Transverse colon (tissue), 4 donors: ENCODE results near the gene COL4A1. TPM values are rescaled to one million over a fixed set of nuclear protein-coding genes. Genes with fewer than 3 reads are reported as not detected.

Source experiments
- DNase-seq: peaks from one replicate; pipeline ENCODE4 v3.0.0-alpha.2; 2019
- H3K27ac ChIP-seq, 4 donors: fragments of 200-600 bp; sonication (generic); 2 replicates each; pipeline ENCODE4 v1.5.1; 2016 to 2018; ENCODE audit warnings: inconsistent platforms in 4 of 4
- H3K27me3 ChIP-seq: fragments of 200-600 bp; sonication (generic); 2 replicates; pipeline ENCODE4 v1.5.1; 2017; ENCODE audit warnings: inconsistent platforms
- H3K36me3 ChIP-seq, 4 donors: fragments of 200-600 bp; sonication (generic); 2 replicates each; pipeline ENCODE4 v1.5.1; 2017 to 2019; ENCODE audit warnings: inconsistent platforms in 4 of 4
- H3K4me1 ChIP-seq, 4 donors: fragments of 200-600 bp; sonication (generic); 2 replicates each; pipeline ENCODE4 v1.5.1; 2017 to 2020; ENCODE audit warnings: inconsistent platforms in 4 of 4
- H3K4me3 ChIP-seq, 4 donors: fragments of 200-600 bp; sonication (generic); 1 replicate in 1 of 4; 2 replicates in 3 of 4; pipeline versions ENCODE4 v1.5.1 to v1.6.1; 2017 to 2019; ENCODE audit warnings: inconsistent platforms in 4 of 4
- H3K9me3 ChIP-seq, 2 donors: fragments of 200-600 bp; sonication (generic); 2 replicates each; pipeline ENCODE4 v1.5.1; 2017 to 2019; ENCODE audit warnings: inconsistent platforms in 2 of 2
- CTCF ChIP-seq, 5 experiments: fragments of 200-600 bp in 3 of 5; fragments of 450-650 bp in 2 of 5; sonication (generic) in 3 of 5; IDR thresholded peaks; 1 replicate in 2 of 5; 2 replicates in 3 of 5; pipeline ENCODE4 v1.5.1; 2016 to 2017; ENCODE audit warnings: antibody characterized with exemption in 5 of 5, inconsistent platforms in 3 of 5, mild to moderate bottlenecking in 2 of 5, moderate library complexity in 1 of 5
- EP300 ChIP-seq: sonication (generic); formaldehyde crosslinking; IDR thresholded peaks from one replicate; pipeline ENCODE4 v1.6.1; 2017; ENCODE audit warnings: antibody characterized with exemption, low read depth
- POLR2A ChIP-seq: fragments of 450-650 bp; IDR thresholded peaks from one replicate; pipeline ENCODE4 v1.6.1; 2016; ENCODE audit warnings: antibody characterized with exemption, mild to moderate bottlenecking, moderate library complexity
- POLR2AphosphoS5 ChIP-seq, 3 donors: sonication (generic); formaldehyde crosslinking; IDR thresholded peaks; one replicate each; pipeline ENCODE4 v1.6.1; 2016; ENCODE audit warnings: antibody characterized with exemption in 3 of 3
- WGBS, 2 donors: methylation state at CpG; one replicate each; pipeline ENCODE4 v1.1.5; 2018; ENCODE audit warnings: low coverage in 1 of 2; 5-methylcytosine and 5-hydroxymethylcytosine counted together
- in situ Hi-C, 4 donors: fragments of 200-750 bp; cut with MboI; loops; one replicate each; pipeline versions ENCODE4 v1.15.0 to v1.15.1; 2017; ENCODE audit warnings: low sequenced_read_pairs in 3 of 4, low pct_ligation_motif_present in 1 of 4, low pct_unique_long_range_greater_than_20kb in 1 of 4
- intact Hi-C: fragments of 100-400 bp; cut with DNase I; formaldehyde crosslinking; loops from one replicate; pipeline ENCODE4 v1.15.1; 2023; ENCODE audit warnings: low total_unique reads
- total RNA-seq, 4 donors: library from RNA; depleted of rRNA; stranded (reverse); fragments of >200 nt; gene quantifications; one replicate each; pipeline ENCODE4 v1.1.0, GENCODE V29; 2016

Gene COL4A1
- total RNA-seq, 4 donors from 2014 or later = 46.4 to 180 (median 99.2) TPM

GRCh38 chr13:110166598-110166997, 140.4 kb downstream of the COL4A1 start:
- Histone ChIP-seq H3K9me3 (no peaks in the 10 kb centered on the region), H3K27me3 (no peaks in the 10 kb centered on the region), H3K36me3 (peaks cover 0 to 6% (median 0%) of the 10 kb centered on the region in 4 donors), H3K4me1 (peaks cover 0 to 3% (median 0%) of the 10 kb centered on the region in 4 donors), H3K4me3 (no peak overlapping the region), H3K27ac (no peak overlapping the region)
- 84 to 87% methylated on average over 3 to 4 of the region's 4 CpGs for WGBS, 2 donors
- no peak for DNase-seq
- in situ Hi-C loops (no loop called here), intact Hi-C loops (no loop called here)
- no peak for TF ChIP-seq CTCF (IDR thresholded peaks at IDR 0.05)
- TF ChIP-seq POLR2AphosphoS5 (IDR thresholded peaks at IDR 0.05) = no peak
- TF ChIP-seq POLR2A = no peak
- no peak for TF ChIP-seq EP300

GRCh38 chr13:110164706-110165105, 142.3 kb downstream of the COL4A1 start:
- peaks cover 0 to 6% (median 0%) of the 10 kb centered on the region in 4 donors for H3K36me3 ChIP-seq
- no peak overlapping the region for H3K4me3 ChIP-seq
- in situ Hi-C loops = no loop called here
- H3K27ac ChIP-seq = no peak overlapping the region
- peaks cover 0 to 3% (median 0%) of the 10 kb centered on the region in 4 donors for H3K4me1 ChIP-seq
- H3K27me3 ChIP-seq = no peaks in the 10 kb centered on the region
- DNase-seq = no peak
- WGBS, 2 donors = 84% methylated on average over 8 of the region's 8 CpGs; no CpG with 5 or more reads in 1 of the 2 donors
- no peak for TF ChIP-seq EP300
- TF ChIP-seq POLR2A = no peak
- no peak for TF ChIP-seq CTCF (IDR thresholded peaks at IDR 0.05)
- TF ChIP-seq POLR2AphosphoS5 (IDR thresholded peaks at IDR 0.05) = no peak
- intact Hi-C loops = no loop called here
- H3K9me3 ChIP-seq = no peaks in the 10 kb centered on the region

- no peak overlapping the region for H3K4me3 ChIP-seq
- H3K27ac ChIP-seq = no peak overlapping the region
- WGBS, 2 donors = 63 to 72% methylated on average over 2 to 11 of the region's 11 CpGs
- H3K4me1 ChIP-seq = no peaks in the 10 kb centered on the region
- DNase-seq = no peak
- no peaks in the 10 kb centered on the region for H3K9me3 ChIP-seq
- TF ChIP-seq CTCF (IDR thresholded peaks at IDR 0.05) (no peak), POLR2A (no peak)
- peaks cover 0 to 6% (median 0%) of the 10 kb centered on the region in 4 donors for H3K36me3 ChIP-seq
- H3K27me3 ChIP-seq = no peaks in the 10 kb centered on the region
- in situ Hi-C loops = no loop called here
- intact Hi-C loops = no loop called here
Measured at GRCh38 chr13:110162866-110163658, 143.9 kb downstream of the COL4A1 start.

GRCh38 chr13:110162053-110162452, 144.9 kb downstream of the COL4A1 start:
- H3K27ac ChIP-seq = no peak overlapping the region
- no peaks in the 10 kb centered on the region for H3K9me3 ChIP-seq
- H3K27me3 ChIP-seq = no peaks in the 10 kb centered on the region
- H3K4me3 ChIP-seq = no peak overlapping the region
- TF ChIP-seq POLR2AphosphoS5 (IDR thresholded peaks at IDR 0.05) = no peak
- TF ChIP-seq POLR2A = no peak
- no peak for TF ChIP-seq EP300
- in situ Hi-C loops = no loop called here
- peaks cover 0 to 3% (median 0%) of the 10 kb centered on the region in 4 donors for H3K4me1 ChIP-seq
- WGBS, 2 donors = 91 to 96% methylated on average over 5 to 11 of the region's 11 CpGs
- H3K36me3 ChIP-seq = peaks cover 0 to 6% (median 0%) of the 10 kb centered on the region in 4 donors
- intact Hi-C loops = no loop called here
- no peak for DNase-seq
